Fibroblast of upper back skin (primary cell): ENCODE results near the gene TAS1R3.
A peak's percentile ranks its signal among the peaks of the same experiment; 100 is the strongest.

ENCODE experiments used
- DNase-seq: peaks from one replicate; pipeline ENCODE4 v3.0.0-alpha.2; 2013

The TAS1R3 gene

GRCh38 chr1:1340791-1341548, 9.9 kb downstream of the TAS1R3 start:
- no peak for DNase-seq

- DNase-seq, result no peak
Observed at GRCh38 chr1:1341549-1342021, 10.5 kb downstream of the TAS1R3 start.

- DNase-seq, result no peak
Observed at GRCh38 chr1:1342061-1342562, 11.0 kb downstream of the TAS1R3 start.

- no peak for DNase-seq
Observed at GRCh38 chr1:1342584-1343115, 11.6 kb downstream of the TAS1R3 start.

GRCh38 chr1:1343811-1344421, 12.8 kb downstream of the TAS1R3 start:
- no peak for DNase-seq

GRCh38 chr1:1344655-1345361, 13.7 kb downstream of the TAS1R3 start:
- peak; percentile 56 for DNase-seq

GRCh38 chr1:1345384-1345783, 14.3 kb downstream of the TAS1R3 start:
- DNase-seq, result no peak

GRCh38 chr1:1345860-1346500, 14.9 kb downstream of the TAS1R3 start:
- DNase-seq, result no peak

GRCh38 chr1:1346501-1346890, 15.4 kb downstream of the TAS1R3 start:
- no peak for DNase-seq

GRCh38 chr1:1347026-1347595, 16.0 kb downstream of the TAS1R3 start:
- DNase-seq, result no peak

GRCh38 chr1:1347663-1348419, 16.8 kb downstream of the TAS1R3 start:
- DNase-seq, result no peak

- DNase-seq, result no peak
Observed at GRCh38 chr1:1348420-1349255, 17.6 kb downstream of the TAS1R3 start.

- peak; percentile 77 for DNase-seq
Observed at GRCh38 chr1:1349256-1350012, 18.4 kb downstream of the TAS1R3 start, which contains the start of gene DVL1. Gene DVL1 (minus strand): TSS chr1:1349418. CDS start chr1:1349065, 353 bp downstream.

GRCh38 chr1:1351511-1352427, 20.7 kb downstream of the TAS1R3 start:
- DNase-seq, result peak; percentile 42

GRCh38 chr1:1352786-1353388, 21.8 kb downstream of the TAS1R3 start:
- no peak for DNase-seq

- DNase-seq, result no peak
Observed at GRCh38 chr1:1353389-1354151, 22.5 kb downstream of the TAS1R3 start.
